Mucosa of rectum (tissue), 2 donors: ENCODE measurements around the gene FOXO4.

Experiments
- H3K27ac ChIP-seq, 2 donors: one replicate each; pipeline ENCODE4 v1.7.0; 2013; ENCODE audit warnings: inconsistent platforms in 2 of 2, low read depth in 2 of 2, low read length in 2 of 2
- H3K27me3 ChIP-seq, 2 donors: one replicate each; pipeline ENCODE4 v1.7.0; 2013; ENCODE audit warnings: low read length in 2 of 2; ENCODE audit not compliant: control insufficient read depth in 2 of 2, insufficient read depth in 2 of 2
- H3K36me3 ChIP-seq, 2 donors: one replicate each; pipeline ENCODE4 v1.7.0; 2013; ENCODE audit warnings: low read length in 2 of 2; ENCODE audit not compliant: control insufficient read depth in 2 of 2, insufficient read depth in 2 of 2
- H3K4me1 ChIP-seq, 2 donors: one replicate each; pipeline ENCODE4 v1.7.0; 2013; ENCODE audit warnings: low read length in 2 of 2, mild to moderate bottlenecking in 1 of 2; ENCODE audit not compliant: control insufficient read depth in 2 of 2, insufficient read depth in 2 of 2
- H3K4me3 ChIP-seq, 2 donors: one replicate each; pipeline ENCODE4 v1.7.0; 2013; ENCODE audit warnings: low read length in 2 of 2
- H3K9ac ChIP-seq, 2 donors: one replicate each; pipeline ENCODE4 v1.7.0; 2013; ENCODE audit warnings: low read length in 2 of 2, low read depth in 1 of 2, mild to moderate bottlenecking in 1 of 2
- H3K9me3 ChIP-seq, 2 donors: one replicate each; pipeline ENCODE4 v1.7.0; 2013; ENCODE audit warnings: low read length in 2 of 2; ENCODE audit not compliant: control insufficient read depth in 2 of 2
- donor health status: healthy.
- donor health status: Normal muscosa, but diverticular disease.

Gene FOXO4

DNA sequence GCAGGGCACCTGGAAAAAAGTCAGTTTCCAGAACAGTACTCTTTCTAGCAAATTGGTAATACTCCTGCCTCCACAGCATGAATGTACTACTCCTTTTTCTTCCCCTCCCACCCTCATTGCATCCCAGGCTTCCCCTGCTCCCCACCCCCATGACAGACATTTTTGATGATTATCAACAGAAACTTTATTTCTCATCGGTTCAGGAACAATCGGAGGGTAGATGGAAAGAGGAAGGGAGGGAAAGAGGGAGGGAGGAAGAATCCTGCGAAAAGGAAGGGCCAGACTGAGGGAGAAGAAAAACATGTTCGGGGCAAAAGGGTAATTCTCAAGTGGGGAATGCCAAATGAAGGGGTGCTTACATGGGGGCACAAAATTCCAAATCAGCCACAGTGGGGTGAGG, 11.6 kb downstream of the FOXO4 start:
- Histone ChIP-seq H3K4me3 (no peak overlapping the region), H3K27me3 (no peaks in the 10 kb centered on the region), H3K27ac (no peak overlapping the region), H3K9me3 (no peaks in the 10 kb centered on the region), H3K9ac (no peak overlapping the region), H3K4me1 (peaks cover 3 to 5% of the 10 kb centered on the region in 2 donors), H3K36me3 (no peaks in the 10 kb centered on the region)

DNA sequence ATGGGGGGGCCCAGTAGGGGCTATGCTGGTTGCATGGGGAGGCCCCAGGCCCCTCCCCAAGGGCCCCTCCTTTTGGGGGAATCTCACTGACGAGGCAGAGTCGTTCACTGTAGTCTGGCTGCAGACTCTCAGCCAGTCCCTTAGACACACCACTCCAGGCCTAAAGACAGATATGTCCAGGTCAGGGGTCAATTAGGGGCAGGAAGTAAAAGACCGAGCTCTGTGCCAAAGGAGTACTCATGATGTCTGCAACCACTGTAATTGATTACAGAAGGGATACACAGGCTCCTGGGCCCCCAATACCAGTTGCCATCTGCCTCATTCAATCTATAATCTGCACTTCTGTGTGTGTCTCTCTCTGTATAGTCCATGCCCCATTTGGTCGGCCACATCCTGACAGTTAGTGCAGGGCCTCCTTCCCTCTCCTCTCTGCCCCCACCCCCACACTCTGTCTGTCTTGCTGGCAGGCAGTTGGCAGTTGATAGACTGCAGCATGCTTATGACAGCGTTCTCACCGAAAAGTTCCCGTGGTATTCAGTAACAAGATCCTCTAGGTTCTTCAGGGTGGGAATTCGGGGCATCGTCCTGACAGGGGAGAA, 12.2 kb downstream of the FOXO4 start:
- H3K27me3 ChIP-seq = no peaks in the 10 kb centered on the region
- peaks cover 3 to 5% of the 10 kb centered on the region in 2 donors for H3K4me1 ChIP-seq
- H3K4me3 ChIP-seq = no peak overlapping the region
- no peaks in the 10 kb centered on the region for H3K9me3 ChIP-seq
- H3K27ac ChIP-seq = no peak overlapping the region
- H3K9ac ChIP-seq = no peak overlapping the region
- H3K36me3 ChIP-seq = no peaks in the 10 kb centered on the region

DNA sequence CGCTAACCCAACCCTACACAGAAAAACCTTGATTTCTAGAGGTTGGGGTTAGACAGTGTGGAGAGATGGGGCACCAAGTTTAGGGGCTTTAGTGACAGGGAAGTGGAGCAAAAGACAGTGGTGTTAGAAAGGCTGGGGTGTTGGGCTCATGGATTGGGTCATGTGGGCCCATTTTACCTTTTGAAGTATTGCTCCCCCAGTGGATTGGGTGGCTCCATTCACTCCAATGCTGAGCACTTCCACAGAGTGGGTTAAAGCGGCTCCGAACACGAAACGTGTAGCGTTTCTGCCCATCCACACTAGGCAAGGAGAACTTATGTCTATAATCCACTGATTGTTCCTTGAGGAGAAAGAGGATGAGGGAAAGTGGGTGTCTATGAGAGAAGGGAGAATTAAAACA, 13.4 kb downstream of the FOXO4 start:
- H3K9me3 ChIP-seq = no peaks in the 10 kb centered on the region
- no peak overlapping the region for H3K4me3 ChIP-seq
- no peak overlapping the region for H3K9ac ChIP-seq
- no peak overlapping the region for H3K27ac ChIP-seq
- H3K4me1 ChIP-seq = peaks cover 3 to 4% of the 10 kb centered on the region in 2 donors
- H3K36me3 ChIP-seq = no peaks in the 10 kb centered on the region
- H3K27me3 ChIP-seq = no peaks in the 10 kb centered on the region

DNA sequence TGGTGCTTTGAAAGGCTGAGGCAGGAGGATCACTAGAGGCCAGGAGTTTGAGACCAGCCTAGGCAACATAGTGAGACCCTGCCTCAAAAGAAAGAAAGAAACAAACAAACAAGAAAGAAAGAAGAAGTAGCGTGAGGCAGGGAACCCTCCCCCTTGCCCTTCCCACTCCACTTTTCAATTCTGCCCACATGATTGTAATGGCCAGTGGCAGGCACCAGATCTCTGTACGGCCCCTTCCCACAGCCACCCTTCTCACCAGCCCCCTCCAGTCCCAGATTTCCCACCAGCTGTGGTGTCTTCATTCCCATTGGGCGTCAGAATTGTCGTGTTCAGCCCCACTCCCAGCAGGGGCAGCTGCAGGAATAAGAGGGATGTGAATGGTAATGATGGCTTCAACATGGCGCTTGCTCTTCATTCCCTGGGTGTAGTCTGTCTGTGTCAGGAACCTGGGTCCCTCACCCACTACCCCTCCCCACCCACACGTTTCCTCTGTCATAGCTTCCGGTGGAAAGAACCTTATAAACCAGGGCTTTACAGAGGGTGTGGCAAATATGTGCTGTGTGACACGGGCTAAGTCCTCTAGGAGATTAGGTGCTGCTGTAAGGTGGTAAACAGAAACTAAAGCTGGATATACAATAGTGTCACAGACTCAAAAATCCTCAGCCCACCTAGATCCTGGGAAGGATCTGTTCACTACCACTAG, 15.6 kb downstream of the FOXO4 start, which contains the start of gene IL2RG:
Gene IL2RG, minus strand, starts transcription at position 437 of the 703 bp plus-strand sequence. Its CDS starts 38 bp downstream, at position 399.
- Histone ChIP-seq H3K27me3 (no peaks in the 10 kb centered on the region), H3K4me1 (peaks cover 0 to 2% of the 10 kb centered on the region in 2 donors), H3K36me3 (no peaks in the 10 kb centered on the region), H3K27ac (peak within 1 kb of the TSS; percentile 78 to 79), H3K4me3 (peak within 1 kb of the TSS; percentile 56 to 63), H3K9ac (peak within 1 kb of the TSS; percentile 52 to 56), H3K9me3 (no peaks in the 10 kb centered on the region)

DNA sequence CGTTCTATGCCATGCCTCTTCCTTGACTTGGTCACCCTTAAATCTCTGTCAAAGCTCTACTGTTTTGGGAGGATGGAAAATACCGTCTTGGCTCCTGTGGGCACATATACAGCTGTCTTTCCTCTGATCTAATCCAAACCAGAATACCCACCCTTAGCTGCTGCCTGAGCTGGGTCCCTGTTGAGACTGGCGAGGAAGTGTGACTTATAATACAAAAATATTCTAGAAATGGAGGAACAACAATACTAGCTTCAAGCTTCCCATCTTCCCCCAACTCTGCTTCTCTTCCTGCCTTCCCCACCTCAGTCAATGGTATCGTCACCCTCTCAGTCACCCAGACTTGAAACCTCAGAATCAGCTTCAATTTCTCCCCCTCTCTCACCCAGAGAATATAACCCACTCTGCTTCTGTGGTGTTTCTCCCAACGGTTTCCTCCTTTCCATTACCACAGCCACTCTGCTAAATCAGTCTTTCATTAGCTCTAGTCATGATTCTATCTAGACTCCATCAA, 16.3 kb downstream of the FOXO4 start:
- peak overlapping the region; percentile 56 to 63 for H3K4me3 ChIP-seq
- no peaks in the 10 kb centered on the region for H3K27me3 ChIP-seq
- H3K27ac ChIP-seq = peak overlapping the region; percentile 78 to 79
- H3K4me1 ChIP-seq = peaks cover 0 to 2% of the 10 kb centered on the region in 2 donors
- no peaks in the 10 kb centered on the region for H3K36me3 ChIP-seq
- H3K9ac ChIP-seq = peak overlapping the region; percentile 28 to 52
- no peaks in the 10 kb centered on the region for H3K9me3 ChIP-seq

DNA sequence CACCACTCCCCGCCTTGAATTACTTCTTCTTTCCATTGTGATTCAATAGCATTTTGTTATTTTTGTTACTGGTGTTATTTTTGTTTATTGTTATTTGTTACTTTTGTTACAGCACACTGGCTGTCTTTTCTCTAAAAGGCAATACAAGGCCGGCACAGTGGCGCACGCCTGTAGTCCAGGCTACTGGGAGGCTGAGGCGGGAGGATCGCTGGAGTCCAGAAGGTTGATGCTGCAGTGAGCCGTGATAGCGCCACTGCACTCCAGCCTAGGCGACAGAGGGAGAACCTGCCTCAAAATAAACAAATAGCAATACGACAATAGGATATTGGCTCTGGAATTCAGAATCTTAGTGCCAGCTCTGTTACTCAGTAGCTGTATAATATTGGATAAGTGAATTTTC, 21.7 kb downstream of the FOXO4 start:
- Histone ChIP-seq H3K9ac (peak overlapping the region in 1 of 2 donors; percentile 10), H3K9me3 (no peaks in the 10 kb centered on the region), H3K27ac (no peak overlapping the region), H3K4me3 (no peak overlapping the region), H3K4me1 (peaks cover 0 to 5% of the 10 kb centered on the region in 2 donors), H3K27me3 (no peaks in the 10 kb centered on the region), H3K36me3 (peaks cover 13 to 15% of the 10 kb centered on the region in 2 donors)

DNA sequence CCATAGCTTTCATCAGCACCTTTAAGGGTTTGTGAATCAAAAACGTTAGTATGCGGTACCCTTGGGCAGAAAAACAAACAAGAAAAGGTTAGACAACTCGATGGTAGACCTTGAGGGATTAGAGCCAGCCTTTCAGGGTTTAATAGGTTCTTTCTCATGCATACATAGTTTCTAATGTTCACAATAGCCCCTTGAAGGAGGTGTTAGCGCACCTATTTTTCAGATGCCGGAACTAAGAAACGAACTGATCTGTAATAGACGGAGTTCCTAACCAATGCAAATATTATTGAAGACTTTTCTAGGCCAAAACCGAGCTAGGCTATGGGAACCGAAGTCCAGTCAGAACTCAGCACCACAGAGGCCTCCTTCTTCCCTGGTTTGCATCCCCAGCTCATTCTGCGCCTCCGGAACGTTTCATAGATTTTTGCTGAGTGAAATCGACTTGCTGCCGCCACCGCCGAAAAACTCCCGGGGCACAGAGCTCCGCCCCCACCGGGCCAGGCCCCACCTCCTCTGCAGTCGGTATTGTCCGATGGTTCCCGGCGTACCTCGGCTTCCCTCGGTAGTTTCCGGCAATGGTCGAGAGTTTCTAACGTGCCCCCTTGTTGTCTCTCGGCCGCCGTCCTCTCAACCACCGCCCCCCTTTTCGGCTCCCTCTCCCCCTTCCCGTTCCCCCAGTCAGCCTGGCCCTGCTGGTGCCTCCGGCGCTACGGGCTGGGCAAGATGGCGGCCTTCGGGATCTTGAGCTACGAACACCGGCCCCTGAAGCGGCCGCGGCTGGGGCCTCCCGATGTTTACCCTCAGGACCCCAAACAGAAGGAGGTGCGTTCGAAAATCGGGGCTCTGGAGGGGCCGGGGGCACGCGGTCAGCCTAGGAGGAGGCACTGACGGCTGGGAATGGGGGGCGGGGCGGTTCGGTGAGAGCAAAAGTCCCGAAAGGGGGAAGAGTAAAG, 22.7 kb downstream of the FOXO4 start, which contains the start of gene MED12:
Gene MED12, plus strand, starts transcription at position 565 of the 953 bp plus-strand sequence. Its CDS starts 159 bp downstream, at position 724.
- peak within 1 kb of the TSS; percentile 66 to 82 for H3K4me3 ChIP-seq
- H3K27me3 ChIP-seq = no peaks in the 10 kb centered on the region
- peaks cover 22 to 24% of the 10 kb centered on the region in 2 donors for H3K36me3 ChIP-seq
- peak within 1 kb of the TSS; percentile 59 to 76 for H3K27ac ChIP-seq
- peaks cover 0 to 5% of the 10 kb centered on the region in 2 donors for H3K4me1 ChIP-seq
- H3K9ac ChIP-seq = peak within 1 kb of the TSS; percentile 27 to 82
- no peaks in the 10 kb centered on the region for H3K9me3 ChIP-seq

DNA sequence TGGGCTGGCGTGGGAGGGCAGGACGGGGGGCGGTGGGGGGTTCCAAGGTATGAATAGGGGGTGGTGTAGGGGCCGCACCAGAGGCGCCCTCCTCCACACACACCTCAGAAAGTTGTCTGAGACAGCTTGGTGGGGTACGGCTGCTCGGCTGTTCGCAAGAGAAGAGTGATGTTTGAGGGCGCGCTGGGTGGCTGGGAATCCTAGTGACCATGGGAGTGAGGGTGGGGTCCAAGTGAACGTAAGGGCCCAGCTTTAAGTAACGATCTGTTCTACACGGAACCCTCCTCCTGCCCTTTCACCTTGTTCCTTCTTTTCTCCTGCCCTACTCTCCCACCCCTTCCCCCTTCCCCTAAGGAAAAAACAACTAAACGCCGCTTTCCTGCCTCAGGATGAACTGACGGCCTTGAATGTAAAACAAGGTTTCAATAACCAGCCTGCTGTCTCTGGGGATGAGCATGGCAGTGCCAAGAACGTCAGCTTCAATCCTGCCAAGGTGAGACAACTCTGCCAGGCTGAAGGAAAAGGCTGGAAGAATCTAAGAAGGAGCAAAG, 23.4 kb downstream of the FOXO4 start:
- Histone ChIP-seq H3K9ac (peak overlapping the region; percentile 27 to 82), H3K27me3 (no peaks in the 10 kb centered on the region), H3K9me3 (no peaks in the 10 kb centered on the region), H3K4me1 (peaks cover 0 to 5% of the 10 kb centered on the region in 2 donors), H3K36me3 (peaks cover 26 to 32% of the 10 kb centered on the region in 2 donors), H3K27ac (peak overlapping the region; percentile 59 to 76), H3K4me3 (peak overlapping the region; percentile 66 to 82)

DNA sequence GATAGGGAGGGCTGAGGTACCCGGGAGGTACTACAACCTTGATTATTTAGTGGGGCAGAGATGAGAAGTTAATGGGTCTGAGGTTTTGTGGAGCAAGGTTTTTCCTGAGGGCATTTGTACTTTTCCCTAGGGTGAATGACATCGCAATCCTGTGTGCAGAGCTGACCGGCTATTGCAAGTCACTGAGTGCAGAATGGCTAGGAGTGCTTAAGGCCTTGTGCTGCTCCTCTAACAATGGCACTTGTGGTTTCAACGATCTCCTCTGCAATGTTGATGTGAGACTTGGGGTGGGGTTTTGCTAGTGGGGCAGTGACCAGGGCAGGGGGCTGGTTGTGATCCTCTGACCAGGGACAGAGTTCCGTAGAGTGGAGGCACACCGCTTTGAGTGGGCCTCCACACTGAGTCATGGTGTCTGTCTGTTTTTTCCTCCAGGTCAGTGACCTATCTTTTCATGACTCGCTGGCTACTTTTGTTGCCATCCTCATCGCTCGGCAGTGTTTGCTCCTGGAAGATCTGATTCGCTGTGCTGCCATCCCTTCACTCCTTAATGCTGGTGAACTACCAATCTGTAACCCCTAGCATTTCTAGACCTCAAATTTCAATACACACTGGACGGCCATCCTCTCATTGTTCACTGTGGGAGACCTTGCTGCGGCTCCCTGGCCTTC, 32.6 kb downstream of the FOXO4 start:
- H3K36me3 ChIP-seq = peaks cover 46 to 68% of the 10 kb centered on the region in 2 donors
- no peaks in the 10 kb centered on the region for H3K4me1 ChIP-seq
- peaks cover 4 to 8% of the 10 kb centered on the region in 2 donors for H3K27me3 ChIP-seq
- H3K9me3 ChIP-seq = no peaks in the 10 kb centered on the region
- H3K9ac ChIP-seq = no peak overlapping the region
- H3K4me3 ChIP-seq = no peak overlapping the region
- H3K27ac ChIP-seq = no peak overlapping the region
